ENCODE measurements around the gene TFR2.

- TF ChIP-seq CTCF (IDR thresholded peaks at IDR 0.05; ENCODE audit: extremely low read depth in 1 of 2, insufficient read depth in 1 of 2, low read depth in 1 of 2, low read length in 2 of 2) (no peak), JUN (IDR thresholded peaks at IDR 0.05; ENCODE audit: borderline replicate concordance, insufficient read depth, insufficient read length, low read depth) (no peak), EZH2 (IDR thresholded peaks at IDR 0.05; ENCODE audit: borderline replicate concordance, low read depth, low read length, severe bottlenecking) (no peak), MAX (IDR thresholded peaks at IDR 0.05; ENCODE audit: insufficient read depth, insufficient read length) (no peak), POLR2A (IDR thresholded peaks at IDR 0.05; ENCODE audit: low read depth, low read length) (no peak)
These were observed 27.8 kb downstream of the TFR2 start for GRCh38 chr7:100613412-100614175.
